PC-9 (cell line): ENCODE measurements around the gene AADAT. TPM values are rescaled to one million over a fixed set of nuclear protein-coding genes. Genes with fewer than 3 reads are reported as not detected.

Source experiments
- BruUV-seq: library from RNA; stranded (reverse); fragments of 400-500 nt; replicated peaks from 2 replicates; lab custom pipeline; 2021; lab: Mats Ljungman, UMichigan
- CTCF ChIA-PET: fragments of 300-600 bp; sonication (Branson Sonifier 250); formaldehyde crosslinking; loops from one replicate; lab custom pipeline; 2022; ENCODE audit warnings: antibody characterized with exemption; lab: Charles Lee
- POLR2A ChIA-PET: fragments of 300-600 bp; sonication (Branson Sonifier 250); formaldehyde crosslinking; loops from one replicate; lab custom pipeline; 2022; ENCODE audit warnings: antibody characterized with exemption; ENCODE audit not compliant: unreplicated experiment; lab: Charles Lee
- DNase-seq, 2 experiments: peaks; one replicate each; pipeline versions ENCODE4 v3.0.0 to v3.0.0-alpha.2; 2015 to 2022; ENCODE audit warnings: mixed read lengths in 1 of 2
- H2AFZ ChIP-seq: fragments of 200-600 bp; sonication (generic); 2 replicates; pipeline ENCODE4 v1.8.1; 2017; ENCODE audit warnings: antibody characterized with exemption
- H3F3A ChIP-seq: fragments of 200-600 bp; sonication (generic); 2 replicates; pipeline ENCODE4 v1.8.1; 2017; ENCODE audit warnings: antibody characterized with exemption, mild to moderate bottlenecking, low read depth; ENCODE audit not compliant: insufficient read depth
- H3K27ac ChIP-seq: fragments of 200-600 bp; sonication (generic); 2 replicates; pipeline ENCODE4 v1.6.1; 2016; ENCODE audit warnings: mixed run types
- H3K27me3 ChIP-seq: fragments of 200-600 bp; sonication (generic); 2 replicates; pipeline ENCODE4 v1.6.1; 2016; ENCODE audit warnings: low read depth, mixed run types; ENCODE audit not compliant: insufficient read depth
- H3K36me3 ChIP-seq: fragments of 200-600 bp; sonication (generic); 2 replicates; pipeline ENCODE4 v1.6.1; 2016; ENCODE audit warnings: low read depth, mixed run types
- H3K4me1 ChIP-seq: fragments of 200-600 bp; sonication (generic); replicated peaks from 2 replicates; pipeline ENCODE4 v1.6.1; 2016; ENCODE audit warnings: mixed run types; ENCODE audit not compliant: insufficient read depth
- H3K4me2 ChIP-seq: fragments of 200-600 bp; sonication (generic); 2 replicates; pipeline ENCODE4 v1.6.1; 2017; ENCODE audit warnings: mixed run types
- H3K4me3 ChIP-seq: fragments of 200-600 bp; sonication (generic); 2 replicates; pipeline ENCODE4 v1.6.1; 2016; ENCODE audit warnings: mixed run types
- H3K79me2 ChIP-seq: fragments of 200-600 bp; sonication (generic); 2 replicates; pipeline ENCODE4 v1.6.1; 2017; ENCODE audit warnings: low read depth, mixed run types
- H3K9me2 ChIP-seq: fragments of 200-600 bp; sonication (generic); 2 replicates; pipeline ENCODE4 v1.8.1; 2017; ENCODE audit warnings: mild to moderate bottlenecking; ENCODE audit not compliant: insufficient read depth
- H3K9me3 ChIP-seq: fragments of 200-600 bp; sonication (generic); 2 replicates; pipeline ENCODE4 v1.8.1; 2016; ENCODE audit warnings: low read depth; ENCODE audit not compliant: insufficient read depth
- H4K20me1 ChIP-seq: fragments of 200-600 bp; sonication (generic); 2 replicates; pipeline ENCODE4 v1.8.1; 2017; ENCODE audit not compliant: insufficient read depth
- CTCF ChIP-seq: fragments of 200-600 bp; sonication (generic); conservative IDR thresholded peaks from 2 replicates; pipeline ENCODE4 v1.6.1; 2017; ENCODE audit warnings: mixed run types, antibody characterized with exemption, mild to moderate bottlenecking, moderate library complexity
- EZH2 ChIP-seq: fragments of 200-600 bp; sonication (generic); IDR thresholded peaks from 2 replicates; pipeline ENCODE4 v1.8.0; 2017; ENCODE audit warnings: antibody characterized with exemption, low read depth
- intact Hi-C: fragments of 100-400 bp; cut with micrococcal nuclease; formaldehyde crosslinking; loops from one replicate; pipeline ENCODE4 v1.10.0; 2022; ENCODE audit not compliant: unreplicated experiment
- total RNA-seq: library from RNA; stranded (reverse); gene quantifications from 2 replicates; pipeline ENCODE4 v1.2.3, GENCODE V29; 2021

Gene AADAT
- total RNA-seq, 1 experiment from 2014 or later = 2.6 TPM

DNA sequence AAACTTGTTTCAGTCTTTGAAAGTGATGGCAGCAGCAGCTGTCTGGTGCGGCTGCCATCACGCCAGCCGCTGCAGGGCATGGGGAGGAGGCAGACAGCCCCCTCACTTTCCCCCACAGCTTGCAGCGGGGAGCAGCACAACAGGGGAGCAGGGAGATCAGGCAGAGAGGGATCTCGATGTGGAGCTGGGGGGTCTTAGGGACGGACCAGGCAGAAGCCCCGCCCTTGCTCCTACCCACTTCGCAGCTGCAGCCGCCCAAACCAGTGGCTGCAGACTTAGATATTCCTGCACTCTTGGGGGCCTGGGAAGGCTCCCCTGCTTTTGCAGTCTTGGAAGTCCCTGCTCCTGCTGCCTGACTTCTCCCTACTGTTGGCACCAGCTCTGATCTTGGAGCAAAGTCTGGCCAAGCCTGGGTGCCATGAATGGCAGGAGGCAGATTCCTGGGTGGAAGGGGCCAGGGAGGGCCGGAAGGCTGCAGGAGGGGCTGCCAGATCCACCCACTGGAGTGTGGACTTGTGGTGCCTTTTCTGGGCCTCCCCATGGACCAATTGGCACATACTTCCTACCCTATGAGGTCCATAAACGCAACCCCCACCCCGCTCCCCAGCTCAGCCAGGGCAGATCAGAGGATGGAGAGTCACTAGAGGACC is 49.6 kb downstream of the AADAT start:
- no TSS peak for BruUV-seq
- ChIA-PET CTCF (no interaction called here), POLR2A (no interaction called here)
- DNase-seq = no peak
- intact Hi-C loops = no loop called here
- Histone ChIP-seq H3K4me1 (no peaks in the 10 kb centered on the region), H3K79me2 (no peaks in the 10 kb centered on the region), H3K27me3 (no peaks in the 10 kb centered on the region), H3K4me2 (no peak overlapping the region), H3K9me2 (no peaks in the 10 kb centered on the region), H4K20me1 (no peaks in the 10 kb centered on the region), H3K9me3 (no peaks in the 10 kb centered on the region), H3K36me3 (no peaks in the 10 kb centered on the region), H3F3A (no peaks in the 10 kb centered on the region), H2AFZ (no peak overlapping the region), H3K27ac (no peak overlapping the region), H3K4me3 (no peak overlapping the region)
- TF ChIP-seq EZH2 = no peak
- no peak for TF ChIP-seq CTCF

- H3F3A ChIP-seq = no peaks in the 10 kb centered on the region
- intact Hi-C loops = no loop called here
- H3K9me3 ChIP-seq = no peaks in the 10 kb centered on the region
- H3K27me3 ChIP-seq = no peaks in the 10 kb centered on the region
- H3K27ac ChIP-seq = no peak overlapping the region
- ChIA-PET CTCF (no interaction called here), POLR2A (interaction anchor here (0.5 kb wide), 1 partner anchor 389 kb away, joined by 3 read pairs; no protein-coding TSS in a partner anchor)
- H3K4me3 ChIP-seq = no peak overlapping the region
- no peaks in the 10 kb centered on the region for H3K4me1 ChIP-seq
- no TSS peak for BruUV-seq
- TF ChIP-seq EZH2 (no peak), CTCF (no peak)
- H3K4me2 ChIP-seq = no peak overlapping the region
- H3K36me3 ChIP-seq = no peaks in the 10 kb centered on the region
- H2AFZ ChIP-seq = no peak overlapping the region
- H3K9me2 ChIP-seq = no peaks in the 10 kb centered on the region
- H4K20me1 ChIP-seq = no peaks in the 10 kb centered on the region
- no peak for DNase-seq
- H3K79me2 ChIP-seq = no peaks in the 10 kb centered on the region
Measured at GRCh38 chr4:170038769-170039168, 51.0 kb downstream of the AADAT start.

- DNase-seq = no peak
- TF ChIP-seq CTCF = no peak
- TF ChIP-seq EZH2 = no peak
- intact Hi-C loops = no loop called here
- Histone ChIP-seq H3F3A (no peaks in the 10 kb centered on the region), H4K20me1 (no peaks in the 10 kb centered on the region), H3K4me1 (no peaks in the 10 kb centered on the region), H3K9me2 (no peaks in the 10 kb centered on the region), H3K4me2 (no peak overlapping the region), H3K9me3 (no peaks in the 10 kb centered on the region), H3K79me2 (no peaks in the 10 kb centered on the region), H3K27me3 (no peaks in the 10 kb centered on the region), H2AFZ (no peak overlapping the region), H3K36me3 (no peaks in the 10 kb centered on the region), H3K4me3 (no peak overlapping the region), H3K27ac (no peak overlapping the region)
- BruUV-seq = no TSS peak
- CTCF ChIA-PET = no interaction called here
- POLR2A ChIA-PET = no interaction called here
Measured at GRCh38 chr4:170038232-170038631, 51.5 kb downstream of the AADAT start.
